ENCODE results near the gene NR2F1-AS1.

GRCh38 chr5:93598091-93599000 is 17.3 kb upstream of the NR2F1-AS1 start:
- TF ChIP-seq CTCF (conservative IDR thresholded peaks at IDR 0.05; ENCODE audit: low read depth, low read length) (no peak), EZH2 (IDR thresholded peaks at IDR 0.05; ENCODE audit: low read length, unreplicated experiment) (no peak)

Data from PC-3 (cell line).